Measurements from ENCODE around the gene PAQR8. TPM values are rescaled to one million over a fixed set of nuclear protein-coding genes. Genes with fewer than 3 reads are reported as not detected.

Gene PAQR8
- total RNA-seq, 1 experiment from 2014 or later, result 3.0 TPM

DNA sequence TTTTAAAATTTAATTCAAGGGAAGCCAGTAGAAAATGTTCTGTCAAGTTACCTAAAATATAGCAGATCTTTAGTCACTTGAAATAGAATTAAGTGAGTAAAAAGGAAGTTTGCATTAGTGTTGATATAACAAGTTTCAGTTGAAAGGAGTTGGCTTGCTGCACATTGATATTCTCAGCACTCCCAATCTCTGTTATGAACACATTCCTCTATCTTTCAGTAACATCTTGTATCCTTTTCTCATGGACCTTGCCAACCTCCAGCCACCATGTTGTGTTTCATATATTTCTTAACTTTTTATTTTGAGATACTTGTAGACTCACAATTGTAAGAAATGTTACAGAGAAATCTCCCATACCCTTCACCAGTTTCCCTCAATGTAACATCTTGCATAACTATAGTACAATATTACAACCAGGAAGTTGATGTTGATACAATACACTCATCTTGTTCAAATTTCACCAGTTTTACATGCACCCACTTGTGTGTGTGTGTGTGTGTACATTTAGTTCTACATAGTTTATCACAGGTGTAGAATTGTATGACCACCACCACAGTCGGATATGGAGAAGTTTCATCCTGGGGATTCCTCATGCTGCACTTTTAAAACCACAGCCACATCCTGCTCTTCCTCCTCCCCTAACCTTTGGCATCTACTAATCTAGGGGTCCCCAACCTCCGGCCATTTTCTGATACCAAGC, 20.2 kb upstream of the PAQR8 start:
- Histone ChIP-seq H3K27me3 (ENCODE audit: insufficient read depth, low read length) (no peaks in the 10 kb centered on the region), H2BK120ac (ENCODE audit: low read depth, low read length, poor library complexity, severe bottlenecking) (no peak overlapping the region), H2BK15ac (ENCODE audit: low read depth, low read length) (no peak overlapping the region), H4K8ac (replicated peaks; ENCODE audit: insufficient read length, low read depth, low read length) (no peak overlapping the region), H2AFZ (ENCODE audit: low read length) (no peak overlapping the region), H3K14ac (ENCODE audit: insufficient read depth, low read length) (no peak overlapping the region), H3K56ac (ENCODE audit: insufficient read length, low read depth, low read length) (no peak overlapping the region), H2BK5ac (ENCODE audit: insufficient read length, low read length) (no peak overlapping the region), H2BK20ac (ENCODE audit: low read depth, low read length, poor library complexity, severe bottlenecking) (no peak overlapping the region), H4K20me1 (ENCODE audit: control insufficient read depth, insufficient read depth, insufficient read length) (no peaks in the 10 kb centered on the region), H4K91ac (ENCODE audit: insufficient read length, low read depth, low read length) (no peak overlapping the region), H3K79me1 (ENCODE audit: insufficient read depth, low read depth, low read length, poor library complexity, severe bottlenecking) (no peaks in the 10 kb centered on the region), H3K4me2 (ENCODE audit: insufficient read depth, insufficient read length, low read length) (no peak overlapping the region), H2BK12ac (ENCODE audit: insufficient read length, low read depth, low read length) (no peak overlapping the region), H4K5ac (ENCODE audit: insufficient read length, low read depth, low read length) (no peak overlapping the region), H3K79me2 (ENCODE audit: insufficient read depth, low read length) (no peaks in the 10 kb centered on the region), H3K4ac (ENCODE audit: low read depth, low read length) (no peak overlapping the region), H3K27ac (ENCODE audit: insufficient read length, low read depth, low read length) (no peak overlapping the region), H3K23ac (ENCODE audit: insufficient read length, low read depth, low read length) (no peak overlapping the region), H3K23me2 (ENCODE audit: insufficient read length, low read depth, low read length, poor library complexity, severe bottlenecking) (no peaks in the 10 kb centered on the region), H3K4me1 (ENCODE audit: insufficient read depth, low read length) (no peaks in the 10 kb centered on the region), H3T11ph (ENCODE audit: low read length) (no peak overlapping the region), H2AK5ac (ENCODE audit: insufficient read length, low read length) (no peak overlapping the region), H3K9me3 (ENCODE audit: control insufficient read depth, low read depth, low read length) (no peaks in the 10 kb centered on the region), H3K9ac (ENCODE audit: extremely low read depth, insufficient read length, low read length) (no peak overlapping the region), H3K18ac (ENCODE audit: insufficient read length, low read depth, low read length) (no peak overlapping the region)
- DNase-seq, result no peak
- Mint-ChIP-seq H3K4me3 (no peak overlapping the region), H3K4me1 (no peaks in the 10 kb centered on the region), H3K9me3 (no peaks in the 10 kb centered on the region), H3K27me3 (ENCODE audit: low read depth) (peaks cover 2% of the 10 kb centered on the region; the same call in 1 of the 2 replicates), H3K27ac (no peak overlapping the region), H3K36me3 (ENCODE audit: insufficient read depth in 1 of 3, low read depth in 3 of 3) (no peaks in the 10 kb centered on the region)
- TF ChIP-seq, protein P1, sequence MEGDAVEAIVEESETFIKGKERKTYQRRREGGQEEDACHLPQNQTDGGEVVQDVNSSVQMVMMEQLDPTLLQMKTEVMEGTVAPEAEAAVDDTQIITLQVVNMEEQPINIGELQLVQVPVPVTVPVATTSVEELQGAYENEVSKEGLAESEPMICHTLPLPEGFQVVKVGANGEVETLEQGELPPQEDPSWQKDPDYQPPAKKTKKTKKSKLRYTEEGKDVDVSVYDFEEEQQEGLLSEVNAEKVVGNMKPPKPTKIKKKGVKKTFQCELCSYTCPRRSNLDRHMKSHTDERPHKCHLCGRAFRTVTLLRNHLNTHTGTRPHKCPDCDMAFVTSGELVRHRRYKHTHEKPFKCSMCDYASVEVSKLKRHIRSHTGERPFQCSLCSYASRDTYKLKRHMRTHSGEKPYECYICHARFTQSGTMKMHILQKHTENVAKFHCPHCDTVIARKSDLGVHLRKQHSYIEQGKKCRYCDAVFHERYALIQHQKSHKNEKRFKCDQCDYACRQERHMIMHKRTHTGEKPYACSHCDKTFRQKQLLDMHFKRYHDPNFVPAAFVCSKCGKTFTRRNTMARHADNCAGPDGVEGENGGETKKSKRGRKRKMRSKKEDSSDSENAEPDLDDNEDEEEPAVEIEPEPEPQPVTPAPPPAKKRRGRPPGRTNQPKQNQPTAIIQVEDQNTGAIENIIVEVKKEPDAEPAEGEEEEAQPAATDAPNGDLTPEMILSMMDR (conservative IDR thresholded peaks at IDR 0.05), result no peak
- no CpG with 5 or more reads among the region's 2 CpGs for WGBS (ENCODE audit: extremely low coverage, insufficient read length, low lambda C conversion rate)

Data from H9 (cell line).